Mucosa of stomach (tissue), 1 donor: Measurements from ENCODE around the gene OXSR1.

Source experiments
- H3K27me3 ChIP-seq: one replicate; pipeline ENCODE4 v1.7.0; 2013; ENCODE audit warnings: mild to moderate bottlenecking, low read length; ENCODE audit not compliant: control insufficient read depth, insufficient read depth
- H3K36me3 ChIP-seq: one replicate; pipeline ENCODE4 v1.7.0; 2013; ENCODE audit warnings: low read length; ENCODE audit not compliant: control insufficient read depth, insufficient read depth
- H3K4me1 ChIP-seq: one replicate; pipeline ENCODE4 v1.7.0; 2013; ENCODE audit warnings: mild to moderate bottlenecking, low read length; ENCODE audit not compliant: control insufficient read depth, insufficient read depth
- H3K4me3 ChIP-seq: one replicate; pipeline ENCODE4 v1.7.0; 2013; ENCODE audit warnings: low read length
- H3K9ac ChIP-seq: one replicate; pipeline ENCODE4 v1.7.0; 2013; ENCODE audit warnings: mild to moderate bottlenecking, low read length, moderate library complexity
- H3K9me3 ChIP-seq: one replicate; pipeline ENCODE4 v1.7.0; 2013; ENCODE audit warnings: mild to moderate bottlenecking, low read length, moderate library complexity; ENCODE audit not compliant: control insufficient read depth
- donor health status: Pancreatic carcinoma.

The OXSR1 gene

GRCh38 chr3:38297947-38298711 lies 132.8 kb downstream of the OXSR1 start:
- Histone ChIP-seq H3K27me3 (no peaks in the 10 kb centered on the region), H3K36me3 (no peaks in the 10 kb centered on the region), H3K9ac (no peak overlapping the region), H3K9me3 (no peaks in the 10 kb centered on the region), H3K4me3 (no peak overlapping the region), H3K4me1 (no peaks in the 10 kb centered on the region)
